Skeletal muscle tissue (tissue), 5 donors: Measurements from ENCODE around the gene MBNL1. TPM values are rescaled to one million over a fixed set of nuclear protein-coding genes. Genes with fewer than 3 reads are reported as not detected.

ENCODE experiments used
- H3K27ac ChIP-seq: one replicate; pipeline ENCODE4 v1.7.0; 2013; ENCODE audit warnings: mild to moderate bottlenecking, low read depth, low read length, inconsistent platforms
- H3K27me3 ChIP-seq, 3 donors: one replicate each; pipeline ENCODE4 v1.7.0; 2013; ENCODE audit warnings: low read length in 3 of 3; ENCODE audit not compliant: control insufficient read depth in 3 of 3, insufficient read depth in 3 of 3
- H3K36me3 ChIP-seq, 3 donors: one replicate each; pipeline ENCODE4 v1.7.0; 2013; ENCODE audit warnings: low read length in 3 of 3; ENCODE audit not compliant: control insufficient read depth in 3 of 3, insufficient read depth in 3 of 3
- H3K4me1 ChIP-seq, 3 donors: one replicate each; pipeline ENCODE4 v1.7.0; 2013; ENCODE audit warnings: low read length in 3 of 3, mild to moderate bottlenecking in 3 of 3; ENCODE audit not compliant: control insufficient read depth in 3 of 3, insufficient read depth in 3 of 3
- H3K4me3 ChIP-seq, 3 donors: one replicate each; pipeline ENCODE4 v1.7.0; 2013; ENCODE audit warnings: low read length in 3 of 3
- H3K9ac ChIP-seq, 3 donors: one replicate each; pipeline ENCODE4 v1.7.0; 2013; ENCODE audit warnings: low read length in 3 of 3, mild to moderate bottlenecking in 3 of 3, moderate library complexity in 2 of 3, low read depth in 1 of 3
- H3K9me3 ChIP-seq, 3 donors: one replicate each; pipeline ENCODE4 v1.7.0; 2013; ENCODE audit warnings: low read length in 3 of 3; ENCODE audit not compliant: control insufficient read depth in 3 of 3
- small RNA-seq: library from RNA; depleted of rRNA; stranded (forward); fragments of <200 nt; gene quantifications from one replicate; pipeline ENCODE3, GENCODE V24; 2014
- total RNA-seq: library from RNA; depleted of rRNA; stranded (reverse); fragments of >200 nt; gene quantifications from one replicate; pipeline ENCODE4 v1.2.3, GENCODE V29; 2014
- donor health status: Osteomylitis.

MBNL1 gene
- total RNA-seq, 1 donor from 2014 or later, result 76.7 TPM

GRCh38 chr3:152513301-152513960, 244.7 kb downstream of the MBNL1 start:
- no peak overlapping the region for H3K27ac ChIP-seq
- no peaks in the 10 kb centered on the region for H3K4me1 ChIP-seq
- H3K9ac ChIP-seq, result no peak overlapping the region
- H3K36me3 ChIP-seq, result peaks cover 0 to 2% (median 0%) of the 10 kb centered on the region in 3 donors
- H3K27me3 ChIP-seq, result no peaks in the 10 kb centered on the region
- H3K4me3 ChIP-seq, result no peak overlapping the region
- no peaks in the 10 kb centered on the region for H3K9me3 ChIP-seq

Small RNAs within 50 kb of the gene (small RNA-seq; reads per million reads assigned to genes)
- not detected for gene RF00019
